Liver (tissue), 9 donors: ENCODE results near the gene MTG1. TPM values are rescaled to one million over a fixed set of nuclear protein-coding genes. Genes with fewer than 3 reads are reported as not detected.
"Not testable (repeated sequence)": the region's sequence is repeated elsewhere in the genome, so short reads cannot be mapped to it uniquely, and the experiment has no call there.

Source experiments
- DNase-seq: peaks from one replicate; pipeline ENCODE4 v3.0.0-alpha.2; 2017; ENCODE audit warnings: low spot score
- H3K27ac ChIP-seq, 2 donors: one replicate each; pipeline ENCODE4 v1.7.0; 2013; ENCODE audit warnings: inconsistent platforms in 2 of 2, low read length in 2 of 2, control low read depth in 1 of 2, low read depth in 1 of 2, mild to moderate bottlenecking in 1 of 2
- H3K27me3 ChIP-seq, 4 donors: one replicate each; pipeline versions ENCODE4 v1.6.1 to v1.7.0; 2013; ENCODE audit warnings: low read length in 3 of 4, inconsistent platforms in 1 of 4, mild to moderate bottlenecking in 1 of 4, moderate library complexity in 1 of 4; ENCODE audit not compliant: control insufficient read depth in 4 of 4, insufficient read depth in 4 of 4
- H3K36me3 ChIP-seq, 4 donors: one replicate each; pipeline versions ENCODE4 v1.6.1 to v1.7.0; 2013; ENCODE audit warnings: low read length in 3 of 4, mild to moderate bottlenecking in 3 of 4, low read depth in 1 of 4, moderate library complexity in 1 of 4; ENCODE audit not compliant: control insufficient read depth in 4 of 4, insufficient read depth in 3 of 4
- H3K4me1 ChIP-seq, 4 donors: one replicate each; pipeline versions ENCODE4 v1.6.1 to v1.7.0; 2013; ENCODE audit warnings: low read length in 3 of 4, mild to moderate bottlenecking in 3 of 4, moderate library complexity in 1 of 4; ENCODE audit not compliant: control insufficient read depth in 4 of 4, insufficient read depth in 4 of 4
- H3K4me3 ChIP-seq, 3 donors: one replicate each; pipeline versions ENCODE4 v1.6.1 to v1.7.0; 2013; ENCODE audit warnings: low read length in 3 of 3, control low read depth in 1 of 3, low read depth in 1 of 3, mild to moderate bottlenecking in 1 of 3
- H3K9ac ChIP-seq, 2 donors: one replicate each; pipeline ENCODE4 v1.7.0; 2013; ENCODE audit warnings: low read length in 2 of 2, mild to moderate bottlenecking in 2 of 2, moderate library complexity in 2 of 2, control low read depth in 1 of 2, low read depth in 1 of 2
- H3K9me3 ChIP-seq, 4 donors: one replicate each; pipeline versions ENCODE4 v1.6.1 to v1.7.0; 2013; ENCODE audit warnings: low read length in 3 of 4; ENCODE audit not compliant: control insufficient read depth in 4 of 4
- ATF3 ChIP-seq: IDR thresholded peaks from 2 replicates; pipeline ENCODE4 v1.6.1; 2016; ENCODE audit warnings: antibody characterized with exemption
- EGR1 ChIP-seq, 2 donors: IDR thresholded peaks; 2 replicates each; pipeline ENCODE4 v1.6.1; 2016 to 2018; ENCODE audit warnings: antibody characterized with exemption in 2 of 2, low read depth in 2 of 2
- FOXA1 ChIP-seq: IDR thresholded peaks from 2 replicates; pipeline ENCODE4 v1.6.1; 2016; ENCODE audit warnings: antibody characterized with exemption
- FOXA2 ChIP-seq: IDR thresholded peaks from 2 replicates; pipeline ENCODE4 v1.6.1; 2016; ENCODE audit warnings: antibody characterized with exemption
- GABPA ChIP-seq, 2 donors: IDR thresholded peaks in 1 of 2; conservative IDR thresholded peaks in 1 of 2; 2 replicates each; pipeline ENCODE4 v1.6.1; 2016; ENCODE audit warnings: antibody characterized with exemption in 2 of 2, mild to moderate bottlenecking in 1 of 2, moderate library complexity in 1 of 2
- HNF4A ChIP-seq, 2 donors: conservative IDR thresholded peaks; 2 replicates each; pipeline ENCODE4 v1.6.1; 2016; ENCODE audit warnings: antibody characterized with exemption in 2 of 2, mild to moderate bottlenecking in 2 of 2
- JUND ChIP-seq, 2 donors: IDR thresholded peaks; 2 replicates each; pipeline ENCODE4 v1.6.1; 2016; ENCODE audit warnings: antibody characterized with exemption in 2 of 2
- NR2F2 ChIP-seq: IDR thresholded peaks from 2 replicates; pipeline ENCODE4 v1.6.1; 2016; ENCODE audit warnings: antibody characterized with exemption
- RXRA ChIP-seq, 2 donors: IDR thresholded peaks; 2 replicates each; pipeline ENCODE4 v1.6.1; 2017 to 2018; ENCODE audit warnings: antibody characterized with exemption in 2 of 2, mild to moderate bottlenecking in 1 of 2
- TAF1 ChIP-seq: conservative IDR thresholded peaks from 2 replicates; pipeline ENCODE4 v1.6.1; 2016; ENCODE audit warnings: antibody characterized with exemption, mild to moderate bottlenecking
- YY1 ChIP-seq: IDR thresholded peaks from 2 replicates; pipeline ENCODE4 v1.6.1; 2016; ENCODE audit warnings: antibody characterized with exemption, mild to moderate bottlenecking
- WGBS: extraction: QIAGEN DNeasy Blood & Tissue Kit; methylation state at CpG from one replicate; pipeline ENCODE4 v1.1.7; 2013; 5-methylcytosine and 5-hydroxymethylcytosine counted together
- polyA plus RNA-seq, 2 donors: library from polyadenylated mRNA; stranded (reverse) in 1 of 2; unstranded in 1 of 2; fragments of 200-250 nt in 1 of 2; fragments of >200 nt in 1 of 2; fragmentation: Nextera tagmentation in 1 of 2; extraction: Ambion mirVana in 1 of 2; gene quantifications; one replicate each; pipeline versions ENCODE4 v1.2.1 to v1.2.3, GENCODE V29; 2013 to 2015
- total RNA-seq, 2 donors: library from RNA; depleted of rRNA; stranded (reverse); fragments of >200 nt; gene quantifications; one replicate each; pipeline ENCODE4 v1.2.3, GENCODE V29; 2014
- TF ChIP-seq, protein P1 (sequence below): IDR thresholded peaks from 2 replicates; pipeline ENCODE4 v1.6.1; 2016; ENCODE audit warnings: antibody characterized with exemption
- TF ChIP-seq, protein P2 (sequence below): IDR thresholded peaks from 2 replicates; pipeline ENCODE4 v1.6.1; 2016; ENCODE audit warnings: antibody characterized with exemption
- TF ChIP-seq, protein P3 (sequence below): IDR thresholded peaks from 2 replicates; pipeline ENCODE4 v1.6.1; 2016; ENCODE audit warnings: antibody characterized with exemption, mild to moderate bottlenecking
- donor health status: healthy.
- donor health status: healthy.
- donor health status: healthy.
- donor health status: healthy.
- donor health status: healthy.

Gene MTG1
- total and polyA plus RNA-seq, 4 donors, result 19.4 to 70.6 (median 38.2) TPM

DNA sequence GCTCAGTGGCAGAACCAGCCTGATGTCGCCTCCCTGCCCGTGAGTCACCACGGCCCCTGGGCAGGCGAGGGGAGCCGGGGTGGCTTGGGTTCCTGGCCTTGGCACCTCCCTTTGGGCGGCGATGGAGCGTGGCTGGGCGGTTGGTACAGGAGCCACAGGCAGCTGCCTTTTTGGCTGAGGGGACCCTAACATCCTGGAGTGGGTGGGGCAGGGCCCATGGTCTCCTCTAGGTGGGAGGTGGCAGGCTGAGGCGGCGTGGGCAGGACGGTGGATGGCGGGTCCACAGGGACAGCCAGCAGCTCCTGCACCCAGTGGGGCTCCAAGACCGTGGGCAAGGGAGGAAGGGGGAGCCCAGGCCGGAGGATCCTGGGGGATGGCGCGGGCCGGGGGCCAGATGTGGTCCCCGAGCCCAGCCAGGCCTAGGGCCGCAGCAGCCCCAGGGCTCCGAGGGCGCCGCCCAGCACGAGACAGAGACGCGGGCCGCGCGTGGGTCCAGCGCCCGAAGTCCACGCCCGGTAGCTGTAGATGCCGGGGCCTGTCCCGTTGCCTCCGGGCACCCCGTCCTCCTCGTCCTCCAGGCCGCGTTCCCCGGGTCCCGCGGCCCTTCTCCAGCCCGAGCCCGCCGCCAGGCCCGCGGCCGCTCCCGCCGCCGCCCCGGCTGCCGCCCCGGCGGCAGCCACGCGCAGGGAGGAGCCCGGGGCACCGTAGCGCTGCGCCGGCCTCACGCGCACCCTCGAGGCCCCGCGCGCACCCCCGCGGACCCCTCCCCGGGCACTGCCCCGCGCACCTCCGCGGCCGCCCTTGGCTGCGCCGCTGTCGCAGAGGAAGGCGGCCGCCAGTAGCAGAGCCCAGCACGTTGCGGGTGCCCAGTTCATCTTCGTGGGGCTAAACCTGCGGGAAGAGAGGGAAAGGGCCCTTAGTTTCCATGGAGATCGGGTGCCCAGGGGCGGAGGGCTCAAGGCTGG, 29.1 kb downstream of the MTG1 start:
- Histone ChIP-seq H3K36me3 (peaks cover 0 to 10% (median 7%) of the 10 kb centered on the region in 4 donors), H3K9ac (no peak overlapping the region), H3K27me3 (peaks cover 0 to 3% (median 0%) of the 10 kb centered on the region in 4 donors), H3K9me3 (no peaks in the 10 kb centered on the region), H3K4me1 (peaks cover 0 to 10% (median 4%) of the 10 kb centered on the region in 4 donors), H3K4me3 (peak overlapping the region in 1 of 3 donors; percentile 23), H3K27ac (no peak overlapping the region)
- 22% methylated on average over 88 of the region's 88 CpGs for WGBS
- TF ChIP-seq, protein P1, sequence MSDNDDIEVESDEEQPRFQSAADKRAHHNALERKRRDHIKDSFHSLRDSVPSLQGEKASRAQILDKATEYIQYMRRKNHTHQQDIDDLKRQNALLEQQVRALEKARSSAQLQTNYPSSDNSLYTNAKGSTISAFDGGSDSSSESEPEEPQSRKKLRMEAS, result no peak
- TF ChIP-seq TAF1 (no peak), YY1 (no peak), FOXA2 (no peak), EGR1 (IDR thresholded peaks at IDR 0.05; ENCODE audit: low read depth in 2 of 2) (no peak), FOXA1 (no peak), ATF3 (no peak), GABPA (IDR thresholded peaks at IDR 0.05 in 1 of 2, conservative IDR thresholded peaks at IDR 0.05 in 1 of 2) (no peak), JUND (IDR thresholded peaks at IDR 0.05) (no peak), RXRA (IDR thresholded peaks at IDR 0.05) (no peak), NR2F2 (no peak), HNF4A (conservative IDR thresholded peaks at IDR 0.05) (no peak)
- TF ChIP-seq, protein P2, sequence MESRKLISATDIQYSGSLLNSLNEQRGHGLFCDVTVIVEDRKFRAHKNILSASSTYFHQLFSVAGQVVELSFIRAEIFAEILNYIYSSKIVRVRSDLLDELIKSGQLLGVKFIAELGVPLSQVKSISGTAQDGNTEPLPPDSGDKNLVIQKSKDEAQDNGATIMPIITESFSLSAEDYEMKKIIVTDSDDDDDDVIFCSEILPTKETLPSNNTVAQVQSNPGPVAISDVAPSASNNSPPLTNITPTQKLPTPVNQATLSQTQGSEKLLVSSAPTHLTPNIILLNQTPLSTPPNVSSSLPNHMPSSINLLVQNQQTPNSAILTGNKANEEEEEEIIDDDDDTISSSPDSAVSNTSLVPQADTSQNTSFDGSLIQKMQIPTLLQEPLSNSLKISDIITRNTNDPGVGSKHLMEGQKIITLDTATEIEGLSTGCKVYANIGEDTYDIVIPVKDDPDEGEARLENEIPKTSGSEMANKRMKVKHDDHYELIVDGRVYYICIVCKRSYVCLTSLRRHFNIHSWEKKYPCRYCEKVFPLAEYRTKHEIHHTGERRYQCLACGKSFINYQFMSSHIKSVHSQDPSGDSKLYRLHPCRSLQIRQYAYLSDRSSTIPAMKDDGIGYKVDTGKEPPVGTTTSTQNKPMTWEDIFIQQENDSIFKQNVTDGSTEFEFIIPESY, result no peak
- TF ChIP-seq, protein P3, sequence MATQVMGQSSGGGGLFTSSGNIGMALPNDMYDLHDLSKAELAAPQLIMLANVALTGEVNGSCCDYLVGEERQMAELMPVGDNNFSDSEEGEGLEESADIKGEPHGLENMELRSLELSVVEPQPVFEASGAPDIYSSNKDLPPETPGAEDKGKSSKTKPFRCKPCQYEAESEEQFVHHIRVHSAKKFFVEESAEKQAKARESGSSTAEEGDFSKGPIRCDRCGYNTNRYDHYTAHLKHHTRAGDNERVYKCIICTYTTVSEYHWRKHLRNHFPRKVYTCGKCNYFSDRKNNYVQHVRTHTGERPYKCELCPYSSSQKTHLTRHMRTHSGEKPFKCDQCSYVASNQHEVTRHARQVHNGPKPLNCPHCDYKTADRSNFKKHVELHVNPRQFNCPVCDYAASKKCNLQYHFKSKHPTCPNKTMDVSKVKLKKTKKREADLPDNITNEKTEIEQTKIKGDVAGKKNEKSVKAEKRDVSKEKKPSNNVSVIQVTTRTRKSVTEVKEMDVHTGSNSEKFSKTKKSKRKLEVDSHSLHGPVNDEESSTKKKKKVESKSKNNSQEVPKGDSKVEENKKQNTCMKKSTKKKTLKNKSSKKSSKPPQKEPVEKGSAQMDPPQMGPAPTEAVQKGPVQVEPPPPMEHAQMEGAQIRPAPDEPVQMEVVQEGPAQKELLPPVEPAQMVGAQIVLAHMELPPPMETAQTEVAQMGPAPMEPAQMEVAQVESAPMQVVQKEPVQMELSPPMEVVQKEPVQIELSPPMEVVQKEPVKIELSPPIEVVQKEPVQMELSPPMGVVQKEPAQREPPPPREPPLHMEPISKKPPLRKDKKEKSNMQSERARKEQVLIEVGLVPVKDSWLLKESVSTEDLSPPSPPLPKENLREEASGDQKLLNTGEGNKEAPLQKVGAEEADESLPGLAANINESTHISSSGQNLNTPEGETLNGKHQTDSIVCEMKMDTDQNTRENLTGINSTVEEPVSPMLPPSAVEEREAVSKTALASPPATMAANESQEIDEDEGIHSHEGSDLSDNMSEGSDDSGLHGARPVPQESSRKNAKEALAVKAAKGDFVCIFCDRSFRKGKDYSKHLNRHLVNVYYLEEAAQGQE, result no peak
- no peak for DNase-seq

DNA sequence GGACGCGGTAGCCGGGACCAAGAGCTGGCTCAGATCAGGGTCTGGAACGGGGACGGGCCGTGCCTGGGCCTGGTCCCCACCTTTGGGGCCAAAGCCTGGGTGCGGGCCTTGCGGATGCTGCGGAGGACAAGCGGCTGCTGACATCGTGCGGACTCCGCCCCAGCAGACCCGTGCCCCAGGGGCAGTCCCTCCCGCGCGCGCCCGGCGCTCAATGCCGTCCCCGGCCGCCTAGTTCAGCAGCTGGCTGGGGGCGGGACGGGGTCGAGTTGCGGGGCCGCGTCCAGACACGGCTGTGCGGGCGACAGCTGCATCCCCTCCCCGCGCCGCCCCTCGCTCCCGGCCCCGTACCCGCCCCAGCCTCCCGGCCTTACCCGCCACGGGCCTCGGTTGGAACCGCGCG, 30.1 kb downstream of the MTG1 start:
- H3K9ac ChIP-seq, DNase-seq, H3K4me3 ChIP-seq, H3K27me3 ChIP-seq, H3K36me3 ChIP-seq, H3K27ac ChIP-seq, H3K9me3 ChIP-seq, H3K4me1 ChIP-seq: not testable (repeated sequence)
- WGBS, result no CpG with 5 or more reads among the region's 46 CpGs

DNA sequence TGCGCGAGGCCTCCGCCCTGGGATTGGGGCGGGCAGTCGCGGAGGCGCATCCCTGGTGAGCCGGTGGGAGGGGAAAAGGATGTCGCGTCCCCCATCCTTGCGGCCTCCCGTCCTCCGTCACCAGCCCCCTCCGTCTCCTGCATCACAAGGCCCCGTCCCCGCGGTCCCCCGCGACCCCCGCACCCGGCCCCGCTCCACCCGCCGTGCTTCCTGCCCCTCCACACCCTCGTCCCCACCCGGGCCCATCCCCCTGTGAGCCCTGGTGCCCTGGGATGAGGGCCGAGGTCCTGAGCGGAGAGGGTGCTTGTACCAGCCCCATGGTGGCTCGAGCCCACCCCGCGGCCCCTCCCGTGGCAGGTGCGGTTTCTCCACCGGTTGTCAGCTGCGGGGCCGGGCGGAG, 30.6 kb downstream of the MTG1 start, which contains the start of gene SPRN:
Gene SPRN (minus strand): TSS at position 25 of the 400 bp plus-strand sequence. CDS start 944 bp downstream, outside the sequence.
- Histone ChIP-seq H3K4me3 (peak within 1 kb of the TSS in 1 of 3 donors; percentile 23), H3K4me1 (peaks cover 3 to 12% (median 7%) of the 10 kb centered on the region in 4 donors)
- H3K27ac ChIP-seq, H3K9ac ChIP-seq, H3K36me3 ChIP-seq, H3K9me3 ChIP-seq, H3K27me3 ChIP-seq, DNase-seq: not testable (repeated sequence)
- WGBS, result 19% methylated on average over 15 of the region's 37 CpGs

DNA sequence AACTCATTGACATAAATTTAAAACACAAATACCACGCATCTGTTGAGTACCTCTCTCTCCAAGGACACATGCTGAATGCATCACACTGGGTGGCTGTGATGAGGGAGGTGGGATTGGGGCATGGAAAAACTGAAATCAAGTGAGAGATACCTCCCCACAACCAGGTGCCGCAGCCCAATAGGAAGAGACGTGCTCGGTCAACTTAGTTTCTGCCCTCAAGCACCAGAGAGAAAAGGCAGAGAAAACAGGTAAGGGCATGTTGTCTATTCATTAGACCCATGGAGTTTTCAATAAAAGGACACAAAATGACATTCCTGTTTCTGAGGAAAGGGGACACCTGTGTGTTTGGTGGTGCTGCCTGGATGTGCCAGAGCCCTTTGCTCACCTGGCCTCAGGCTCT, 35.6 kb downstream of the MTG1 start:
- not testable (repeated sequence) for H3K4me3 ChIP-seq
- 86% methylated on average over 4 of the region's 4 CpGs for WGBS

More for the DNA sequence above, 35.6 kb downstream of the MTG1 start:
- DNase-seq, H3K27ac ChIP-seq, H3K9me3 ChIP-seq, H3K36me3 ChIP-seq, H3K27me3 ChIP-seq, H3K4me1 ChIP-seq, H3K9ac ChIP-seq: not testable (repeated sequence)
